H9 (cell line): ENCODE results near the gene NAA16. TPM values are rescaled to one million over a fixed set of nuclear protein-coding genes. Genes with fewer than 3 reads are reported as not detected.

Source experiments
- DNase-seq: peaks from one replicate; pipeline ENCODE4 v3.0.0-alpha.2; 2017
- H2AFZ ChIP-seq: one replicate; pipeline ENCODE4 v1.6.1; 2013; ENCODE audit warnings: mild to moderate bottlenecking, low read length, control low read depth, moderate library complexity
- H2AK5ac ChIP-seq: 2 replicates; pipeline ENCODE4 v1.6.1; 2013; ENCODE audit warnings: low read length, control low read depth, mixed read lengths; ENCODE audit not compliant: insufficient read length
- H2BK120ac ChIP-seq: one replicate; pipeline ENCODE4 v1.6.1; 2013; ENCODE audit warnings: low read depth, mild to moderate bottlenecking, low read length, control low read depth, inconsistent platforms; ENCODE audit not compliant: poor library complexity, severe bottlenecking
- H2BK12ac ChIP-seq: 2 replicates; pipeline ENCODE4 v1.6.1; 2013; ENCODE audit warnings: low read length, control low read depth, mixed read lengths, low read depth; ENCODE audit not compliant: insufficient read length
- H2BK15ac ChIP-seq: 2 replicates; pipeline ENCODE4 v1.6.1; 2013; ENCODE audit warnings: low read depth, low read length, control low read depth
- H2BK20ac ChIP-seq: one replicate; pipeline ENCODE4 v1.6.1; 2013; ENCODE audit warnings: low read depth, mild to moderate bottlenecking, low read length, control low read depth, inconsistent platforms; ENCODE audit not compliant: poor library complexity, severe bottlenecking
- H2BK5ac ChIP-seq: 2 replicates; pipeline ENCODE4 v1.6.1; 2013; ENCODE audit warnings: low read length, control low read depth, mixed read lengths; ENCODE audit not compliant: insufficient read length
- H3K14ac ChIP-seq: 2 replicates; pipeline ENCODE4 v1.6.1; 2013; ENCODE audit warnings: low read length, control low read depth; ENCODE audit not compliant: insufficient read depth
- H3K18ac ChIP-seq: 2 replicates; pipeline ENCODE4 v1.6.1; 2013; ENCODE audit warnings: low read depth, mild to moderate bottlenecking, mixed read lengths, low read length, control low read depth; ENCODE audit not compliant: insufficient read length
- H3K23ac ChIP-seq: 2 replicates; pipeline ENCODE4 v1.6.1; 2013; ENCODE audit warnings: low read length, control low read depth, mixed read lengths, low read depth; ENCODE audit not compliant: insufficient read length
- H3K23me2 ChIP-seq: 2 replicates; pipeline ENCODE4 v1.6.1; 2013; ENCODE audit warnings: low read depth, mild to moderate bottlenecking, mixed read lengths, low read length, control low read depth; ENCODE audit not compliant: insufficient read length, poor library complexity, severe bottlenecking
- H3K27ac ChIP-seq: 2 replicates; pipeline ENCODE4 v1.5.1; 2013; ENCODE audit warnings: low read length, control low read depth, mixed read lengths, low read depth; ENCODE audit not compliant: insufficient read length
- H3K27me3 ChIP-seq: 2 replicates; pipeline ENCODE4 v1.6.1; 2013; ENCODE audit warnings: low read length, control low read depth, inconsistent platforms; ENCODE audit not compliant: insufficient read depth
- H3K4ac ChIP-seq: 2 replicates; pipeline ENCODE4 v1.6.1; 2013; ENCODE audit warnings: low read depth, mild to moderate bottlenecking, control low read depth, inconsistent platforms, low read length, moderate library complexity
- H3K4me1 ChIP-seq: 2 replicates; pipeline ENCODE4 v1.6.1; 2013; ENCODE audit warnings: low read length, control low read depth, inconsistent platforms; ENCODE audit not compliant: insufficient read depth
- H3K4me2 ChIP-seq: 2 replicates; pipeline ENCODE4 v1.6.1; 2013; ENCODE audit warnings: low read length, control low read depth, mixed read lengths; ENCODE audit not compliant: insufficient read length, insufficient read depth
- H3K56ac ChIP-seq: 2 replicates; pipeline ENCODE4 v1.6.1; 2013; ENCODE audit warnings: low read depth, mild to moderate bottlenecking, mixed read lengths, low read length, control low read depth; ENCODE audit not compliant: insufficient read length
- H3K79me1 ChIP-seq: 2 replicates; pipeline ENCODE4 v1.6.1; 2013; ENCODE audit warnings: low read depth, mild to moderate bottlenecking, moderate library complexity, low read length, control low read depth, inconsistent platforms; ENCODE audit not compliant: insufficient read depth, poor library complexity, severe bottlenecking
- H3K79me2 ChIP-seq: 2 replicates; pipeline ENCODE4 v1.6.1; 2013; ENCODE audit warnings: low read length, control low read depth, inconsistent platforms; ENCODE audit not compliant: insufficient read depth
- H3K9ac ChIP-seq: 2 replicates; pipeline ENCODE4 v1.6.1; 2013; ENCODE audit warnings: low read length, control low read depth, mixed read lengths; ENCODE audit not compliant: insufficient read length; ENCODE audit errors: extremely low read depth
- H3K9me3 ChIP-seq: one replicate; pipeline ENCODE4 v1.6.1; 2013; ENCODE audit warnings: low read depth, low read length, inconsistent platforms; ENCODE audit not compliant: control insufficient read depth
- H3T11ph ChIP-seq: one replicate; pipeline ENCODE4 v1.6.1; 2013; ENCODE audit warnings: mild to moderate bottlenecking, low read length, control low read depth, inconsistent platforms
- H4K20me1 ChIP-seq: one replicate; pipeline ENCODE4 v1.6.1; 2013; ENCODE audit not compliant: control insufficient read depth, insufficient read length, insufficient read depth
- H4K5ac ChIP-seq: 2 replicates; pipeline ENCODE4 v1.6.1; 2013; ENCODE audit warnings: low read depth, mild to moderate bottlenecking, mixed read lengths, low read length, control low read depth; ENCODE audit not compliant: insufficient read length
- H4K8ac ChIP-seq: replicated peaks from 2 replicates; pipeline ENCODE4 v1.6.1; 2013; ENCODE audit warnings: low read length, control low read depth, mixed read lengths, low read depth; ENCODE audit not compliant: insufficient read length
- H4K91ac ChIP-seq: 2 replicates; pipeline ENCODE4 v1.6.1; 2013; ENCODE audit warnings: low read depth, mild to moderate bottlenecking, moderate library complexity, mixed read lengths, low read length, control low read depth; ENCODE audit not compliant: insufficient read length
- H3K27ac Mint-ChIP-seq, 3 experiments: 2 replicates in 2 of 3; 3 replicates in 1 of 3; pipeline ENCODE4 v1.8.0; 2020 to 2021; ENCODE audit warnings: mixed read lengths in 3 of 3, mild to moderate bottlenecking in 1 of 3, moderate library complexity in 1 of 3
- H3K27me3 Mint-ChIP-seq: 2 replicates; pipeline ENCODE4 v1.8.0; 2021; ENCODE audit warnings: low read depth, mild to moderate bottlenecking, moderate library complexity, mixed read lengths
- H3K36me3 Mint-ChIP-seq, 3 experiments: 2 replicates in 2 of 3; 3 replicates in 1 of 3; pipeline ENCODE4 v1.8.0; 2020 to 2021; ENCODE audit warnings: low read depth in 3 of 3, mixed read lengths in 3 of 3; ENCODE audit not compliant: insufficient read depth in 1 of 3
- H3K4me1 Mint-ChIP-seq, 2 experiments: 2 replicates each; pipeline ENCODE4 v1.8.0; 2020; ENCODE audit warnings: mixed read lengths in 2 of 2
- H3K4me3 Mint-ChIP-seq, 2 experiments: 2 replicates in 1 of 2; 3 replicates in 1 of 2; pipeline ENCODE4 v1.8.0; 2020 to 2021; ENCODE audit warnings: mild to moderate bottlenecking in 2 of 2, mixed read lengths in 2 of 2, moderate library complexity in 1 of 2
- H3K9me3 Mint-ChIP-seq, 2 experiments: 2 replicates in 1 of 2; 3 replicates in 1 of 2; pipeline ENCODE4 v1.8.0; 2020; ENCODE audit warnings: mild to moderate bottlenecking in 2 of 2, mixed read lengths in 2 of 2, moderate library complexity in 1 of 2
- CTCF ChIP-seq: fragments of 200-600 bp; sonication (generic); conservative IDR thresholded peaks from 3 replicates; pipeline ENCODE4 v1.8.0; 2021; ENCODE audit warnings: antibody characterized with exemption, mild to moderate bottlenecking
- WGBS: extraction: QIAGEN DNeasy Blood & Tissue Kit; methylation state at CpG from one replicate; pipeline ENCODE4 v1.1.7; 2013; ENCODE audit warnings: missing lambda C conversion rate, low lambda C conversion rate, mixed read lengths; ENCODE audit not compliant: insufficient read length; ENCODE audit errors: extremely low coverage; 5-methylcytosine and 5-hydroxymethylcytosine counted together
- total RNA-seq: library from RNA; stranded (reverse); gene quantifications from 2 replicates; pipeline ENCODE4 v1.2.1, GENCODE V29; 2021

NAA16 gene
- total RNA-seq, 1 experiment from 2014 or later: 37.7 TPM

GRCh38 chr13:41426047-41426446 is 115.0 kb downstream of the NAA16 start:
- no peak overlapping the region for H3K14ac ChIP-seq
- no peak overlapping the region for H2BK12ac ChIP-seq
- no peaks in the 10 kb centered on the region for H3K27me3 ChIP-seq
- no peak overlapping the region for H4K8ac ChIP-seq
- H4K20me1 ChIP-seq: no peaks in the 10 kb centered on the region
- H3K9ac ChIP-seq: no peak overlapping the region
- H3K23me2 ChIP-seq: no peaks in the 10 kb centered on the region
- H3K27me3 Mint-ChIP-seq: peaks cover 24% of the 10 kb centered on the region
- H3K56ac ChIP-seq: no peak overlapping the region
- H3K23ac ChIP-seq: no peak overlapping the region
- H3T11ph ChIP-seq: no peak overlapping the region
- no peaks in the 10 kb centered on the region for H3K79me1 ChIP-seq
- H3K27ac Mint-ChIP-seq: no peak overlapping the region
- H4K91ac ChIP-seq: no peak overlapping the region
- no peak overlapping the region for H2BK15ac ChIP-seq
- no peak overlapping the region for H2AFZ ChIP-seq
- no peaks in the 10 kb centered on the region; a peak in 1 of 5 replicates for H3K9me3 Mint-ChIP-seq
- DNase-seq: no peak
- no peak overlapping the region for H4K5ac ChIP-seq
- H3K4ac ChIP-seq: no peak overlapping the region
- no peak overlapping the region for H2BK120ac ChIP-seq
- H3K36me3 Mint-ChIP-seq: no peaks in the 10 kb centered on the region
- no peak overlapping the region for H2AK5ac ChIP-seq
- no peaks in the 10 kb centered on the region for H3K4me1 ChIP-seq
- no peak overlapping the region for H3K4me2 ChIP-seq
- no peak overlapping the region for H3K4me3 Mint-ChIP-seq
- no peaks in the 10 kb centered on the region for H3K9me3 ChIP-seq
- WGBS: no CpG with 5 or more reads among the region's 22 CpGs
- H3K27ac ChIP-seq: no peak overlapping the region
- H3K79me2 ChIP-seq: no peaks in the 10 kb centered on the region
- no peak overlapping the region for H3K18ac ChIP-seq
- H3K4me1 Mint-ChIP-seq: peaks cover 14 to 16% of the 10 kb centered on the region in 2 experiments
- no peak for TF ChIP-seq CTCF
- no peak overlapping the region for H2BK5ac ChIP-seq
- H2BK20ac ChIP-seq: no peak overlapping the region

Other genes starting within 250 kb of the NAA16 start
- gene WBP4, start 249.8 kb upstream of the NAA16 start, total RNA-seq: 7.1 and 7.2 TPM in 2 replicates
- 11.4 and 11.5 TPM in 2 replicates for gene KBTBD6, start 178.5 kb upstream of the NAA16 start, total RNA-seq
- 12.9 TPM in 2 replicates for gene KBTBD7, start 116.7 kb upstream of the NAA16 start, total RNA-seq
- gene MTRF1, start 47.7 kb upstream of the NAA16 start, total RNA-seq: 16.2 and 16.9 TPM in 2 replicates
- gene RGCC, start 146.3 kb downstream of the NAA16 start, total RNA-seq: 0.46 TPM in 1 of 2 replicates, not detected in the other